Measurements from ENCODE around the gene TTLL6. TPM values are rescaled to one million over a fixed set of nuclear protein-coding genes. Genes with fewer than 3 reads are reported as not detected.
A peak's percentile ranks its signal among the peaks of the same experiment; 100 is the strongest.

TTLL6 gene
- total RNA-seq (not detected), polyA plus RNA-seq (not detected), total RNA-seq (not detected)

- Mint-ChIP-seq H3K36me3 (no peaks in the 10 kb centered on the region), H3K27me3 (peaks cover 0 to 79% (median 17%) of the 10 kb centered on the region in 5 donors), H3K4me3 (peak within 1 kb of the TSS; percentile 77 to 89 (median 85)), H3K4me1 (peaks cover 9 to 24% (median 15%) of the 10 kb centered on the region in 7 donors), H3K9me3 (no peaks in the 10 kb centered on the region), H3K27ac (peak within 1 kb of the TSS in 3 of 9 donors; percentile 3 to 74 (median 14))
- intact Hi-C loops (cut with micrococcal nuclease): loop anchor here (1.0 to 2.0 kb wide), 4 partner anchors 14 to 24 kb away; partner anchors contain the start of gene CALCOCO2 (in 2 of the 2)
- peak; percentile 54 to 90 (median 80) for DNase-seq
- Histone ChIP-seq H3K4me3 (ENCODE audit: low read length) (peak within 1 kb of the TSS; percentile 60), H3K27me3 (ENCODE audit: control insufficient read depth in 2 of 2, insufficient read depth in 2 of 2, low read length in 2 of 2) (no peaks in the 10 kb centered on the region), H3K36me3 (ENCODE audit: control insufficient read depth in 2 of 3, insufficient read depth in 3 of 3, low read length in 3 of 3) (no peaks in the 10 kb centered on the region), H3K4me1 (ENCODE audit: control insufficient read depth in 2 of 2, insufficient read depth in 2 of 2, low read length in 2 of 2) (peaks cover 0 to 13% of the 10 kb centered on the region in 2 donors), H3K27ac (ENCODE audit: low read depth, low read length) (no peak within 1 kb of the TSS), H3K9me3 (ENCODE audit: control insufficient read depth in 2 of 3, low read length in 3 of 3) (no peaks in the 10 kb centered on the region)
- POLR2A ChIA-PET: interaction anchor here (1.0 to 1.6 kb wide), 3 partner anchors 24 to 33 kb away, joined by 3 read pairs; no protein-coding TSS in a partner anchor
- CTCF ChIA-PET: interaction anchor here (0.6 to 9.4 kb wide), 6 partner anchors 12 to 69 kb away, joined by 3 to 112 read pairs (median 5); no protein-coding TSS in a partner anchor
- ATAC-seq: peak; percentile 98
Observed at GRCh38 chr17:48816774-48817590, at the start of gene TTLL6. Gene TTLL6, minus strand, starts transcription at chr17:48817229. Its CDS starts 157 bp downstream, at chr17:48817072.

- H3K4me3 Mint-ChIP-seq: no peak overlapping the region
- POLR2A ChIA-PET: no interaction called here
- ATAC-seq: no peak
Observed at GRCh38 chr17:48860456-48860855, 43.4 kb upstream of the TTLL6 start.

GRCh38 chr17:48860034-48860433 is 43.0 kb upstream of the TTLL6 start:
- Histone ChIP-seq H3K9me3 (ENCODE audit: control insufficient read depth in 2 of 3, low read length in 3 of 3) (no peaks in the 10 kb centered on the region), H3K4me3 (ENCODE audit: low read length) (no peak overlapping the region), H3K27me3 (ENCODE audit: control insufficient read depth in 2 of 2, insufficient read depth in 2 of 2, low read length in 2 of 2) (no peaks in the 10 kb centered on the region), H3K36me3 (ENCODE audit: control insufficient read depth in 2 of 3, insufficient read depth in 3 of 3, low read length in 3 of 3) (peaks cover 0 to 70% (median 12%) of the 10 kb centered on the region in 3 experiments), H3K4me1 (ENCODE audit: control insufficient read depth in 2 of 2, insufficient read depth in 2 of 2, low read length in 2 of 2) (no peaks in the 10 kb centered on the region), H3K27ac (ENCODE audit: low read depth, low read length) (no peak overlapping the region)
- peaks cover 0 to 2% (median 0%) of the 10 kb centered on the region in 11 donors for H3K9me3 Mint-ChIP-seq
- no peaks in the 10 kb centered on the region for H3K27me3 Mint-ChIP-seq
- intact Hi-C loops (cut with micrococcal nuclease): no loop called here
- ChIA-PET POLR2A (no interaction called here), CTCF (interaction anchor here (1.7 kb wide), 1 partner anchor 17 kb away, joined by 3 read pairs; no protein-coding TSS in a partner anchor)
- ATAC-seq (no peak), DNase-seq (no peak)
- H3K36me3 Mint-ChIP-seq: peaks cover 10 to 44% (median 39%) of the 10 kb centered on the region in 5 donors
- H3K4me1 Mint-ChIP-seq: peaks cover 0 to 12% (median 0%) of the 10 kb centered on the region in 7 donors
- no peak overlapping the region for H3K4me3 Mint-ChIP-seq
- H3K27ac Mint-ChIP-seq: no peak overlapping the region

More at GRCh38 chr17:48860456-48860855, 43.4 kb upstream of the TTLL6 start:
- H3K36me3 Mint-ChIP-seq: peaks cover 10 to 44% (median 41%) of the 10 kb centered on the region in 5 donors
- intact Hi-C loops (cut with micrococcal nuclease): no loop called here
- Histone ChIP-seq H3K27ac (ENCODE audit: low read depth, low read length) (no peak overlapping the region), H3K36me3 (ENCODE audit: control insufficient read depth in 2 of 3, insufficient read depth in 3 of 3, low read length in 3 of 3) (peaks cover 0 to 65% (median 12%) of the 10 kb centered on the region in 3 experiments), H3K4me3 (ENCODE audit: low read length) (no peak overlapping the region), H3K27me3 (ENCODE audit: control insufficient read depth in 2 of 2, insufficient read depth in 2 of 2, low read length in 2 of 2) (no peaks in the 10 kb centered on the region), H3K9me3 (ENCODE audit: control insufficient read depth in 2 of 3, low read length in 3 of 3) (no peaks in the 10 kb centered on the region), H3K4me1 (ENCODE audit: control insufficient read depth in 2 of 2, insufficient read depth in 2 of 2, low read length in 2 of 2) (no peaks in the 10 kb centered on the region)
- H3K27me3 Mint-ChIP-seq: no peaks in the 10 kb centered on the region
- peaks cover 0 to 2% (median 0%) of the 10 kb centered on the region in 11 donors for H3K9me3 Mint-ChIP-seq
- CTCF ChIA-PET: interaction anchor here (1.7 kb wide), 1 partner anchor 18 kb away, joined by 3 read pairs; no protein-coding TSS in a partner anchor
- no peak overlapping the region for H3K27ac Mint-ChIP-seq
- H3K4me1 Mint-ChIP-seq: peaks cover 0 to 8% (median 0%) of the 10 kb centered on the region in 7 donors
- DNase-seq: no peak

- peaks cover 0 to 2% (median 0%) of the 10 kb centered on the region in 11 donors for H3K9me3 Mint-ChIP-seq
- intact Hi-C loops (cut with micrococcal nuclease): no loop called here
- Histone ChIP-seq H3K27me3 (ENCODE audit: control insufficient read depth in 2 of 2, insufficient read depth in 2 of 2, low read length in 2 of 2) (no peaks in the 10 kb centered on the region), H3K4me1 (ENCODE audit: control insufficient read depth in 2 of 2, insufficient read depth in 2 of 2, low read length in 2 of 2) (no peaks in the 10 kb centered on the region), H3K36me3 (ENCODE audit: control insufficient read depth in 2 of 3, insufficient read depth in 3 of 3, low read length in 3 of 3) (peaks cover 0 to 71% (median 4%) of the 10 kb centered on the region in 3 experiments), H3K4me3 (ENCODE audit: low read length) (no peak overlapping the region), H3K9me3 (ENCODE audit: control insufficient read depth in 2 of 3, low read length in 3 of 3) (no peaks in the 10 kb centered on the region), H3K27ac (ENCODE audit: low read depth, low read length) (no peak overlapping the region)
- H3K27me3 Mint-ChIP-seq: no peaks in the 10 kb centered on the region
- H3K27ac Mint-ChIP-seq: peak overlapping the region in 3 of 9 donors; percentile 30 to 72 (median 32)
- CTCF ChIA-PET: no interaction called here
- ATAC-seq (no peak), DNase-seq (no peak)
- peaks cover 0 to 18% (median under 1%) of the 10 kb centered on the region in 7 donors for H3K4me1 Mint-ChIP-seq
- H3K36me3 Mint-ChIP-seq: peaks cover 0 to 39% (median 37%) of the 10 kb centered on the region in 5 donors
- POLR2A ChIA-PET: no interaction called here
- H3K4me3 Mint-ChIP-seq: no peak overlapping the region
Observed at GRCh38 chr17:48856122-48856821, 39.2 kb upstream of the TTLL6 start.

- CTCF ChIA-PET: interaction anchor here (0.9 kb wide), 1 partner anchor 24 kb away, joined by 4 read pairs; no protein-coding TSS in a partner anchor
- H3K36me3 Mint-ChIP-seq: peaks cover 0 to 39% (median 34%) of the 10 kb centered on the region in 5 donors
- intact Hi-C loops (cut with micrococcal nuclease): no loop called here
Observed at GRCh38 chr17:48854774-48855476, 37.9 kb upstream of the TTLL6 start.

More at GRCh38 chr17:48854774-48855476, 37.9 kb upstream of the TTLL6 start:
- Histone ChIP-seq H3K4me1 (ENCODE audit: control insufficient read depth in 2 of 2, insufficient read depth in 2 of 2, low read length in 2 of 2) (no peaks in the 10 kb centered on the region), H3K36me3 (ENCODE audit: control insufficient read depth in 2 of 3, insufficient read depth in 3 of 3, low read length in 3 of 3) (peaks cover 0 to 62% (median 9%) of the 10 kb centered on the region in 3 experiments), H3K27ac (ENCODE audit: low read depth, low read length) (no peak overlapping the region), H3K4me3 (ENCODE audit: low read length) (no peak overlapping the region), H3K9me3 (ENCODE audit: control insufficient read depth in 2 of 3, low read length in 3 of 3) (no peaks in the 10 kb centered on the region), H3K27me3 (ENCODE audit: control insufficient read depth in 2 of 2, insufficient read depth in 2 of 2, low read length in 2 of 2) (no peaks in the 10 kb centered on the region)
- Mint-ChIP-seq H3K4me3 (no peak overlapping the region), H3K4me1 (peaks cover 0 to 28% (median 9%) of the 10 kb centered on the region in 7 donors), H3K27ac (peak overlapping the region in 2 of 9 donors; percentile 41 to 51), H3K9me3 (peaks cover 0 to 2% (median 0%) of the 10 kb centered on the region in 11 donors), H3K27me3 (no peaks in the 10 kb centered on the region)
- ATAC-seq: no peak
- POLR2A ChIA-PET: no interaction called here
- no peak for DNase-seq
